HepG2 (cell line): ENCODE data around the gene GPR42. TPM values are rescaled to one million over a fixed set of nuclear protein-coding genes. Genes with fewer than 3 reads are reported as not detected.

Source experiments
- ELK4 ChIP-seq: sonication (generic); formaldehyde crosslinking; IDR thresholded peaks from 2 replicates; pipeline ENCODE4 v1.9.0; 2021; ENCODE audit warnings: missing genetic modification reagents, borderline replicate concordance
- ERF ChIP-seq: IDR thresholded peaks from 2 replicates; pipeline ENCODE4 v1.6.1; 2018; ENCODE audit warnings: missing biosample characterization, missing genetic modification reagents
- FOXA3 ChIP-seq: IDR thresholded peaks from 2 replicates; pipeline ENCODE4 v1.6.1; 2016; ENCODE audit warnings: missing genetic modification reagents, missing compliant biosample characterization
- HMGXB4 ChIP-seq, 2 experiments: sonication (generic) in 1 of 2; formaldehyde crosslinking in 1 of 2; IDR thresholded peaks; 2 replicates each; pipeline versions ENCODE4 v1.4.0 to v1.6.1; 2018 to 2020; ENCODE audit warnings: missing genetic modification reagents in 2 of 2, borderline replicate concordance in 1 of 2, low read depth in 1 of 2, mild to moderate bottlenecking in 1 of 2, missing biosample characterization in 1 of 2
- HNRNPUL1 ChIP-seq: fragments of 200-400 bp; formaldehyde crosslinking; IDR thresholded peaks from 2 replicates; pipeline ENCODE4 v1.6.1; 2017; ENCODE audit warnings: low read depth, mild to moderate bottlenecking, low read length, moderate library complexity
- MBNL3 ChIP-seq: fragments of 250-450 bp; sonication (Bioruptor Pico); conservative IDR thresholded peaks from 2 replicates; pipeline ENCODE4 v1.8.0; 2022; ENCODE audit warnings: mild to moderate bottlenecking, inconsistent platforms
- MED8 ChIP-seq: sonication (generic); formaldehyde crosslinking; IDR thresholded peaks from 2 replicates; pipeline ENCODE4 v1.8.1; 2023; ENCODE audit warnings: mild to moderate bottlenecking, missing genetic modification reagents; ENCODE audit not compliant: insufficient replicate concordance
- NKX3-1 ChIP-seq: sonication (generic); formaldehyde crosslinking; IDR thresholded peaks from 2 replicates; pipeline ENCODE4 v1.5.0; 2020; ENCODE audit warnings: missing genetic modification reagents
- POLR2G ChIP-seq: fragments of 200-400 bp; formaldehyde crosslinking; IDR thresholded peaks from 2 replicates; pipeline ENCODE4 v1.6.1; 2018; ENCODE audit warnings: mild to moderate bottlenecking, low read depth, low read length, moderate library complexity
- PRPF4 ChIP-seq: fragments of 200-400 bp; formaldehyde crosslinking; IDR thresholded peaks from 2 replicates; pipeline ENCODE4 v1.6.1; 2016; ENCODE audit warnings: low read length, low read depth; ENCODE audit not compliant: poor library complexity, severe bottlenecking
- SAP130 ChIP-seq: IDR thresholded peaks from 2 replicates; pipeline ENCODE4 v1.6.1; 2016; ENCODE audit warnings: low read depth
- SRSF1 ChIP-seq: fragments of 200-400 bp; formaldehyde crosslinking; optimal IDR thresholded peaks from 2 replicates; pipeline ENCODE3; 2017; ENCODE audit warnings: mild to moderate bottlenecking, low read depth, low read length, moderate library complexity
- SRSF9 ChIP-seq: fragments of 200-400 bp; formaldehyde crosslinking; IDR thresholded peaks from 2 replicates; pipeline ENCODE4 v1.6.1; 2018; ENCODE audit warnings: borderline replicate concordance, mild to moderate bottlenecking, low read depth, low read length; ENCODE audit not compliant: insufficient read depth, poor library complexity, severe bottlenecking
- STAT5B ChIP-seq: sonication (generic); formaldehyde crosslinking; IDR thresholded peaks from 2 replicates; pipeline ENCODE4 v1.4.0; 2020; ENCODE audit warnings: missing genetic modification reagents
- THAP11 ChIP-seq: IDR thresholded peaks from 2 replicates; pipeline ENCODE4 v1.6.1; 2016; ENCODE audit warnings: missing biosample characterization, missing genetic modification reagents
- ZBTB49 ChIP-seq: sonication (generic); formaldehyde crosslinking; IDR thresholded peaks from 2 replicates; pipeline ENCODE4 v1.4.0; 2020; ENCODE audit warnings: missing genetic modification reagents, borderline replicate concordance
- ZNF121 ChIP-seq: sonication (generic); formaldehyde crosslinking; IDR thresholded peaks from 2 replicates; pipeline ENCODE4 v1.5.0; 2020; ENCODE audit warnings: mild to moderate bottlenecking, missing genetic modification reagents
- ZNF446 ChIP-seq: sonication (generic); formaldehyde crosslinking; IDR thresholded peaks from 2 replicates; pipeline ENCODE4 v1.5.0; 2020; ENCODE audit warnings: mild to moderate bottlenecking, missing genetic modification reagents
- ZNF556 ChIP-seq: sonication (generic); formaldehyde crosslinking; IDR thresholded peaks from 2 replicates; pipeline ENCODE4 v1.4.0; 2020; ENCODE audit warnings: mild to moderate bottlenecking, missing genetic modification reagents, borderline replicate concordance
- ZNF570 ChIP-seq: sonication (generic); formaldehyde crosslinking; IDR thresholded peaks from 2 replicates; pipeline ENCODE4 v1.4.0; 2020; ENCODE audit warnings: mild to moderate bottlenecking, missing genetic modification reagents, borderline replicate concordance
- ZNF598 ChIP-seq: sonication (generic); formaldehyde crosslinking; IDR thresholded peaks from 2 replicates; pipeline ENCODE4 v1.5.1; 2020; ENCODE audit warnings: mild to moderate bottlenecking, missing genetic modification reagents, borderline replicate concordance
- ZNF605 ChIP-seq: sonication (generic); formaldehyde crosslinking; IDR thresholded peaks from 2 replicates; pipeline ENCODE4 v1.8.0; 2022; ENCODE audit warnings: mild to moderate bottlenecking, missing genetic modification reagents
- ZNF616 ChIP-seq: sonication (generic); formaldehyde crosslinking; IDR thresholded peaks from 2 replicates; pipeline ENCODE4 v1.5.0; 2020; ENCODE audit warnings: low read depth, mild to moderate bottlenecking, missing genetic modification reagents
- ZNF891 ChIP-seq: sonication (generic); formaldehyde crosslinking; IDR thresholded peaks from 2 replicates; pipeline ENCODE4 v1.5.0; 2020; ENCODE audit warnings: mild to moderate bottlenecking, missing genetic modification reagents
- polyA plus RNA-seq, 8 experiments: library from polyadenylated mRNA; depleted of rRNA in 3 of 8; stranded (reverse) in 7 of 8; unstranded in 1 of 8; fragments of >200 nt; fragmentation: Illumina TruSeq in 4 of 8; extraction: Trizol in 4 of 8; gene quantifications; 2 replicates each; pipeline versions ENCODE4 v1.2.1 to v1.2.3, GENCODE V29; 2011 to 2016; ENCODE audit warnings: low read depth in 4 of 8, missing spikeins in 1 of 8, mixed read lengths in 1 of 8; ENCODE audit not compliant: insufficient read depth in 1 of 8
- total RNA-seq, 5 experiments: library from RNA; depleted of rRNA; stranded (reverse); fragments of >200 nt; fragmentation: Illumina TruSeq; extraction: Trizol; gene quantifications; 2 replicates each; pipeline ENCODE4 v1.2.3, GENCODE V29; 2016; ENCODE audit warnings: low read depth in 1 of 5

Gene GPR42
- total and polyA plus RNA-seq, 2 of the 13 experiments (the other 11 are each of a cell fraction or from before 2014, with no cell fraction given): not detected

GRCh38 chr19:35352448-35353304 is 18.2 kb upstream of the GPR42 start (continued):
- TF ChIP-seq ERF (CRISPR knock-in tag): peak; percentile 54; the same call in 1 of the 2 replicates
- TF ChIP-seq SRSF9: no peak
- no peak for TF ChIP-seq ZBTB49 (CRISPR knock-in tag)
- TF ChIP-seq ZNF570 (CRISPR knock-in tag): no peak
- TF ChIP-seq FOXA3 (CRISPR knock-in tag): peak; percentile 29; the same call in 1 of the 2 replicates
- TF ChIP-seq NKX3-1 (CRISPR knock-in tag): no peak
- TF ChIP-seq SRSF1: no peak
- TF ChIP-seq ZNF446 (CRISPR knock-in tag): no peak
- no peak for TF ChIP-seq ZNF616
- TF ChIP-seq ZNF121 (CRISPR knock-in tag): no peak
- peak; percentile 52; the same call in 1 of the 2 replicates for TF ChIP-seq ZNF556 (CRISPR knock-in tag)
- no peak for TF ChIP-seq ELK4 (CRISPR knock-in tag)
- TF ChIP-seq STAT5B: no peak
- TF ChIP-seq HMGXB4 (CRISPR knock-in tag; IDR thresholded peaks at IDR 0.05; ENCODE audit: borderline replicate concordance in 1 of 2, low read depth in 1 of 2): peak; percentile 40 to 53; a peak in 1 of 4 replicates
- TF ChIP-seq ZNF598 (CRISPR knock-in tag): peak; percentile 12; the same call in 1 of the 2 replicates
- TF ChIP-seq ZNF891 (CRISPR knock-in tag): 0 out of 2 replicates have a peak, but pooled peaks have one; percentile 45
- 0 out of 2 replicates have a peak, but pooled peaks have one; percentile 13 for TF ChIP-seq THAP11 (CRISPR knock-in tag)
- no peak for TF ChIP-seq MBNL3 (CRISPR knock-in tag)
- no peak for TF ChIP-seq POLR2G
- TF ChIP-seq PRPF4: no peak
- peak; percentile 18; the same call in 1 of the 2 replicates for TF ChIP-seq SAP130
- TF ChIP-seq ZNF605: no peak
- TF ChIP-seq MED8 (CRISPR knock-in tag): no peak
- no peak for TF ChIP-seq HNRNPUL1
